ENCODE results near the gene FLT4.

The FLT4 gene

DNA sequence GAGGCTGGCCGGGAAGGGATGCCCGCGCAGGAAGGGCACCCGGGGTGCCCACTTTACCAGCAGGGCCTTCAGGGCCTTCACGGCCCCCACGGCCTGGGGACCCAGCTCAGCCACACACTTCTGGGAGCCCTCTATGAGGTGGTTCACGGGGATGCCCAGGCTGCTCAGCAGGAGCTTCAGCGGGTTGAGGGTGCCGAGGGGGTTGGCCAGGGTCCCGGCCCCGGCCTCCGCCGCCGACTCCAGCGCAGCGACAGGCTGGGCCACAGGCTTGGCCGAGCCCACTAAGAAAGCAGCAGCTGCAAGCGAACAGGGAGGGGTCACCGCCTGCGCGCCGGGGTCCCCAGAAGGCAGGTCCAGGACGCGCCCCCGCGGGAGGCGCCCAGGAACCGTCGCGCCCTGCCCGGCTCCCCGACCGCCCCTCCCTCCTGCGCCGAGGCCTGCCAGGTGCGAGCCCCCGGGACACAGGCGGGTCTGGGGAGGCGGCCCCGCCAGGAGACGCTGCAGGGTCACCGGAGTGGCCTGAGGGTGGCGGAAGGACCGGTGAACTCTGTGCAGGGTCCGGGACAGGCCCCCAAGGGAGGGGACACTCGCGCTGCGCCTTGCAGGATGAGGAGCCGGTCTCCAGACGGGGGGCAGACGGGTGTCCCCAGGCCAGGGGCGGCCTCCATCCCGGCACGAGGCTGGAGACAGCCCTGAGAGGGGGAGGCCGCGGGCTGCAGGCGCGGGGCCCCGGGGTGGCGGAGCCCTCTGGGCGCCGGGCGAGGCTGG lies 58.7 kb downstream of the FLT4 start:
- FAIRE-seq = no peak

DNA sequence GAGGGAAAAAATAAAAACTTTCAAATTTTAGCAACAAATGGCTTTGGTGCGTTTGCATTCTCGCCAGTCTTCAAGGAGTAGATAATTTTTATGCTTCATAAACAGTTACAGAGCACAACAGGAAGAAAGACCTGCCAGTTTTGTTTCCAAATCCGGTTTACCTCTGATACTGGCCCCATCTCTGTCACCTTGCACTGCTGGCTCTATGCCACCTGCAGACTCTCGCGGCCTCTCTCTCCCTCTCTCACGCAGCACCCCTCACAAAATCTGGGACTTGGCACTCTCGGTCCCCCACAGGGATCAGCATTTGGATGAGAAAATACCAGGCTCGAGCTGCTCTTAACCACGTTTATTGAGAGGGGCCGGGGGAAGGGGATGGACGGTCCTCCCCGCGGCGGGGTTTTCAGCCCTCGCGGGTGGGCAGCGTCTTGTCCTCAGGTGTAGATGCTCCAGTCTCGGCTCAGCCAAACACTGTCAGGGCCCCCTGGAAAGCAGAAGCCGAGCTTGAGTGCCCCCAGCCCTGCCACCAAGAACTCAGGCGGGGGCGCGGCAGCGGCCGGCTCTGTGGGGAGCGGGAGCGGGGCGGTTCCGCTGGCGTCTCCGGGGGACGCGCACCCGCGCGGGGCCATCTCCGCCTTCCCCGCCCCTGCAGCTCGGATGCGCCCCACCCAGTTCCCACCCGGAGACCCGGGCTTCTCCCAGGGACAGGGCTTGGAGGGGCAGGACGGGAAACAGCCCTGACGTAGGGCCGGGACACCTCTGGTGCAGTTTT lies 59.4 kb downstream of the FLT4 start:
- FAIRE-seq = no peak

DNA sequence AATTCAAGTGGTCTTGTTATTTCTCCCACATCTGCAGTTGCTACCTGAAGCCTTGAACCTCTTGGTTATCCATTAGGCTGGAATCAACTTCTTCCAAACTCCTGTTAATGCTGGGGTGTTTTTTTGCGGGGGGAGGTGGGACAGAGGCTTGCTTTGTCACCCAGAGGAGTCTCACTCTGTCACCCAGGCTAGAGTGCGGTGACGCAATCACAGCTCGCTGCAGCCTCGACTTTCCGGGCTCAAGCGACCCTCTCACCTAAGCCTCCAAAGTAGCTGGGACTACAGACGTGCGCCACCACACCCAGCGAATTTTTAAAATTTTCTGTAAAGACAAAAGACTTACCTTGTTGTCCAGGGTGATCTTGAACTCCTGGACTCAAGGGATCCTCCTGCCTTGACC lies 62.5 kb downstream of the FLT4 start:
- FAIRE-seq = no peak

DNA sequence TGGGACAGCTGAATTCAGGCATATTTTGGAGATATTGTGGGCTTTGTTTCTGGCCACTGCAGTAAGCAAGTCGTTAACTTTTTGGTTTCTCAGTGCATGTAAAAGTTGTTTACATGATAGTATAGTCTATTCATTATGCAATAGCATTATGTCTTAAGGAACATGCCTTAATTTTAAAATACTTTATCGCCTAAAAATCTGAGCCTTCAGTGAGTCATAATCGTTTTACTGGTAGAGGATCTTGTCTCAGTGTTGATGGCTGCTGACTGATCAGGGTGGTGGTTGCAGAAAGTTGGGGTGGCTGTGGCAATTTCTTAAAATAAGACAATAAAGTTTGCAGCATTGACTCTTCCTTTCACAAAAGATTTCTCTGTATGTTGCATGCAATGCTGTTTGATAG lies 63.2 kb downstream of the FLT4 start:
- no peak for FAIRE-seq

DNA sequence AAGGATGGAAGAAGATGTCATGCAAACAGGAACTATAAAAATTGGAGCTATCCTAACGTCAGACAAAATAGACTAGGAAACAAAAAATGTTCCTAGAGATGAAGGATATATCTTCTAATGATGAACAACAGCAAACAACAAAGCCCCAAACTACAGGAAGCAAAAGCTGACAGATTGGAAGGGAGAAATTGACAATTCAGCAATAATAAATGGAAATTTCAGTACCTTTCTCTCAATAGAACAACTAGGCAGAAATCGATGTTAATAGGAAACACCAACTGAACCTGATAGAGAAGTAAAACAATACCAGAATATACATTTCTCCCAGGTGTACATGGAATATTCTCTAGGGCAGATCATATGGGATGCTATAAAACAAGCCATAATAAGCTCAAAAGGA lies 65.7 kb downstream of the FLT4 start:
- FAIRE-seq = no peak

DNA sequence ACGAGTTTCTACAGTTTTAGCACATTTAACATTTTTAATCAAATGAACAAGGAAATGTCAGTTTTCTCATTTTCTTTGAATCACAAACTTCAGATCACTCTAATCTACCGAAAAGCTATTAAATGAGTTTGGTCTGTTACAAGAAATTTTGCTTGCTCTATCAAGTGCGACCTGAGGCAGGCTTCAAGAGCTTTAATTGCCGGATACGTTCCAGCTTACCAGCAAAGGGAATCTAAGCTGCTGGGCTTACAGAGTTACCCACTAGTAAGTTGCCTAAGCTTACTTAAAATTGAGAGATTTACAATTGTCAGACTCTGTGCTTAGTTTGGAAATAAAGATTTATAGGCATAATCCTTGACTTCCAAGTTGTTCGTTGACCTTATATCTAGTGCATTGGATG lies 68.7 kb downstream of the FLT4 start:
- no peak for FAIRE-seq

DNA sequence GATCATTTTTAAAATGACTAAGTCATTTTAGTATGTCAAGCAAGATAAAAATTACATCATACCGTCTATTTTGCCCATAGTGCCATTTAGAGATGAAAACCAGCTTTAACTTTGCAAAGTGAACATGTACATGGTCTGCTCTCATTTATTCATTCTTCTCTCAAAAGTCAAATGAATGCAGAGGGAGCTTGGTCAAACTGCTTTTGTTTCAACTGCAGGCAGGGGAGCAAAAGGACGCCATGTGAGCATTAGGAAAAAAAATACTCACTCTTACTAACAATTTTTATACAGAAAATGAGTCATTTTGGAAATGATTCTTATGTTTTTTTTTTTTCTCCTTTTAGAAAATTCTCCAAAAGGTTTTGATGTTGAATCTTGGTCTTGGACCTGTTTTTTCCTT lies 73.8 kb downstream of the FLT4 start:
- no peak for FAIRE-seq

DNA sequence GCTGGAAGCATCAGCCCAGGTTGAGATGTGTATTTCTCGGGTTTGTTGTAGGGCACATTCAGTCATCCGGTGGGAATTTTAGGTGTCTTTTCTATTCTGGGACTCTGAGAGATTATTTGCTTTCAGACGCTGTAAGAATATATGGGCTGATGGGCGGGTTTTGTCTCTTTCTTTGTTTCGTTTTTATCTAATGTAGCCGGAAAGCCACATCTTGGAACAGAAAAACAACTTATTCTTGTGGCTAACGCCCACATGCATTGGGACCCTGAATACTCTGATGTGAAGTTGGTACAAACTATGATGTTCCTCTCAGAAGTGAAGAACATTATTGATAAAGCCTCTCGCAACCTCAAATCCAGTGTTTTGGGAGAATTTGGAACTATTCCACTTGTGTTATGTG lies 80.5 kb downstream of the FLT4 start:
- no peak for FAIRE-seq

DNA sequence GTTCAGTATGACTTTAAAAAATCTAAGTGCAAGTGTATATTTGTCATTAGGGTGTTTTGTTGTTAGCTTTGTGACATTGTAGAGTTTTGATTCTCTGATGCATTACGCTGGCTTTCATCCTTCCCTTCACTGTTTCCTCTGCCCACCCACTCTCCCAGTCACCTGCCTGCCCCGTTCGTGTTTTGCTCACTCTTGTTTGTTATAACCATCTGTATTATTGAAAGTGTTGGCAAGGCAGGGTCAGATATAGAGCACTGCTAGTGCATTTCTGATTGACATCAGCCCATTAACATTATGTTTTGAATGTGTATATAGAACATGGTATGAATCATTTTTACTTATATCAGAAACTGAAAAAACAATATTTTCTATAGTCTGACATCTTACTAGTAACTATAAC lies 85.4 kb downstream of the FLT4 start:
- no peak for FAIRE-seq

DNA sequence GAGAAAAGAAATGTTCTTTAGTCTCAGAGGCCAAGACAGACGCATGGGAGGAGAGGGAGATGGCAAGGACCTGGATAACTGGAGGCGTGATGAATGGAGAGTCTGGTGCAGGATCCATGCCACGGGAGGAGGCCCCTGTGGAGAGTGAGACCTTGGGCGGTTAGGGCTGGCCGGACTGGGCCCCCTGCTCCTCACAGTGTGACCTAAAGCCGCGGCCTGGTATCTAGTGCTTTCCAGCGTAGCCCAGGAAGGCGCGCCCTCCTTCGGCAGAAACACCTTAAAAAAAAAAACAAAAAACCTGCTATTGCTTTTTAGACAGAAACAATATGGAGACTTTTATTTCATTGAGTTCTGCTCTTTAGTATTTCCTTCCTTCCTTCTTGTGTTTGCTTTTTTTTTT lies 91.2 kb downstream of the FLT4 start:
- no peak for FAIRE-seq

DNA sequence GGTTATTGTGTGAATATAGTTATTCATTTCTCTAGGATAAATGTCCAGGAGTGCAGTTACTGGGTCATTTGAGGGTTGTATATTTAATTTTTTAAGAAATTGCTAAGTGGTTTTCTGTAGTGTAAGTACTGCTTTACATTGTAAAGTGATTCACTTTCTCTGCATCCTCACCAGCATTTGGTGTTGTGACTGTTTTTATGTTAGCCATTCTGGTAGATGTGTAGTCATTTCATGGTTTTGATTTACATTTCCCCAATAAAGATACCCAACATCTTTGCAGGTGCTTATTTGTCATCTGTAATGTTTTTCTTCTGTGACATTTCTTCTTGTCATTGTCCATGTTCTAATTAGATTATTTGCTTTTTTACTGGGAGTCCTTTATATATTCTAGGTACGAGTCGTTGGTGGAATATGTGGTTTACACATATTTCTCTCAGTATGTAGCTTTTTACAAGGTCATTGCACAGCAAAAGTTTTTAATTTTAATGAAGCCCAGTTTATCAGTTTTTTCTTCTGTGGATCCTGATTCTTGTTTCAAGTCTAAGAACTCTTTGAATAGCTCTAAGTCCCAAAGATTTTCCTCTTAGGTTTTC lies 92.1 kb downstream of the FLT4 start:
- FAIRE-seq = no peak

DNA sequence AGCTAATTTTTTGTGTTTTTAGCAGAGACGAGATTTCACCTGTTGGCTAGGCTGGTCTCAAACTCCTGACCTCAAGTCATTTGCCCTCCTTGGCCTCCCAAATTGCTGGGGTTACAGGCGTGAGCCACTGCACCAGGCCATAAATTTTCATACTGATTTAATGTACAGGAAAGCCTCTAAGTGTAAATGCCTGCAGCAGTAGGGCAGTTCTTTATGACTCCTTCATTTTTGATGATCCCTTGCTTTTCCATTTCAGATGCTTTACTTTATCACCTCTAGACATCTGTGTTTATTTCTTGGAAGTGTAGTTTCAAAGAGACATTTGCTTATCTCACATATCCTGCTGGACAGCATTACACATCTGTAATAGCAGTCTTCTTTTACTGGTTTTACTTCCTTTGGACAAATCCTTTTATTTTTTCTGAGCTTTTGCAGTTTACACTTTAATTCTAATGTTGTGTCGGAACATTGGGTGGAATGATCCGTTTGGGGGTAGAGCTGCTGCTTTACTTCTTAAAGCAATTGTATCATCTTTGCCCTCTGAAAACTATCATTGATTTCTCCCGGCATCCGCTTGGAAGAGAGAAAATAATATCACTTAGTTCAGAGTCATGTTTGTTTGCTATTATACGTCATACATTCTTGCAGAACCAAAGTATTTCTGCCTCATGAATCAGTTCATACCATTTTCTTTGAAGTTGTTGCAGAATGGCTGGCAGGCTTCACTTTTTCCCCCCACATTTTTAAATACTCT lies 94.1 kb downstream of the FLT4 start:
- FAIRE-seq = no peak

DNA sequence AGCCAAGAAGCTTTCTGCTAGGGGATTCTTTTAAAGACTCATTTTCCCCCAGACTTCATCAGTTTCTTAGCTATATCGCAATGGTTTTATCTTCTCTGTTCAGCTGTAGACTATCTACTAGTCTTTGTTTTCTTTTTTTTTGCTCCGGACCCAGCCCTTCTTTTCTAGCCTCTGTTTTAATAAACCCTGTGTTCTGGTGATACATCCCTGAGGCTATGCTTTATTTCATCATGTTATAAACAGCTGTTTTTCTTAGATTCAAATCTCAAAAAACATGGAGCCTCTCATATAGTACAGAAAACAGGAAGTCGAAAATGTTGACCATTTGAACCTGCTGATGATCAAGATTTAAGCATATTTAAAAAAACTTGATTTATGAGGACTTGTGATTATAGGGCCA lies 95.9 kb downstream of the FLT4 start:
- no peak for FAIRE-seq

Measured in colon (tissue), 2 donors.